ENCODE data around the gene CAND2. TPM values are rescaled to one million over a fixed set of nuclear protein-coding genes. Genes with fewer than 3 reads are reported as not detected.

Gene CAND2
- total and polyA plus RNA-seq, 9 of the 15 experiments (the other 6 are each of a cell fraction or from before 2014, with no cell fraction given) = 0.91 to 14.9 (median 4.3) TPM

DNA sequence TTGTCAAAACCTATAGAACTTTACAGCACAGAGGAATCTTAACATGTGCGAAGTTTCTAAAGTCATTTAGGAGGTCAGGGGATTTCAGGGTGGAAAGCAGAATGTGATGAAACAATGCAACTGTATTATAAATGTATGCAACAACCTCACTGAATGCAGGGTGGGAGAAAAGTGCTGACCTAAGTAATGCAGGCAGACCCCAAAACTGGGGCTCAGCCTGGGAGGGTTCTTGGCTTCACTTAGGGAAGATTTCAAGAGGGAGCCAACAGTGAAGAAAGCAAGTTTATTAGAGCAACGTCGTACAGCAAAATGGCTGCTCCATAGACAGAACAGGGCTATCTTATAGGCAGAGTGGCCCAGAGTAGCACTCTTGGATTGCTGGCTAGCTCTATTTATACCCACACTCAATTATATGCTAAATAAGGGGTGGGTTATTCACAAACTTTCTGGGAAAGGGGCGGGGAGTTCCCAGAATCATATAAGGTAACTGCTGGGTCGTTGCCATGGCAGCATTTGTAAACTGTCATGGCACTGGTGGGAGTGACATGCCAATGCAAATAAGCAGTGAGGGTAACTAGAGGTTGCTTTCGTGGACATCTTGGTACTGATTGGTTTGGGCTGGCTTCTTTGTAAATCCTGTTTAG lies 14.2 kb upstream of the CAND2 start (continued):
- no peak for TF ChIP-seq KAT2B (IDR thresholded peaks at IDR 0.05; ENCODE audit: low read depth, low read length)
- no peak for TF ChIP-seq FIP1L1 (IDR thresholded peaks at IDR 0.05; ENCODE audit: low read depth, low read length, poor library complexity, severe bottlenecking)
- no peak for TF ChIP-seq SREBF2 (CRISPR knock-in tag; IDR thresholded peaks at IDR 0.05)
- TF ChIP-seq, protein P1, sequence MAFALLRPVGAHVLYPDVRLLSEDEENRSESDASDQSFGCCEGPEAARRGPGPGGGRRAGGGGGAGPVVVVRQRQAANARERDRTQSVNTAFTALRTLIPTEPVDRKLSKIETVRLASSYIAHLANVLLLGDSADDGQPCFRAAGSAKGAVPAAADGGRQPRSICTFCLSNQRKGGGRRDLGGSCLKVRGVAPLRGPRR (CRISPR knock-in tag; IDR thresholded peaks at IDR 0.05) = no peak
- no peak for TF ChIP-seq ZNF3 (CRISPR knock-in tag; IDR thresholded peaks at IDR 0.05)
- no peak for TF ChIP-seq PPARD (CRISPR knock-in tag; IDR thresholded peaks at IDR 0.05)
- no peak for TF ChIP-seq CEBPB (tag; IDR thresholded peaks at IDR 0.05)
- no peak for TF ChIP-seq DIDO1 (tag; IDR thresholded peaks at IDR 0.05; ENCODE audit: low read depth)
- no peak for TF ChIP-seq ZBTB1 (CRISPR knock-in tag; IDR thresholded peaks at IDR 0.05; ENCODE audit: borderline replicate concordance, low read depth)
- no peak for TF ChIP-seq ZNF23 (CRISPR knock-in tag; IDR thresholded peaks at IDR 0.05)
- TF ChIP-seq PCBP2 (IDR thresholded peaks at IDR 0.05; ENCODE audit: low read depth, low read length, poor library complexity, severe bottlenecking) = no peak
- no peak for TF ChIP-seq KLF1 (tag; IDR thresholded peaks at IDR 0.05)
- TF ChIP-seq, protein P2, sequence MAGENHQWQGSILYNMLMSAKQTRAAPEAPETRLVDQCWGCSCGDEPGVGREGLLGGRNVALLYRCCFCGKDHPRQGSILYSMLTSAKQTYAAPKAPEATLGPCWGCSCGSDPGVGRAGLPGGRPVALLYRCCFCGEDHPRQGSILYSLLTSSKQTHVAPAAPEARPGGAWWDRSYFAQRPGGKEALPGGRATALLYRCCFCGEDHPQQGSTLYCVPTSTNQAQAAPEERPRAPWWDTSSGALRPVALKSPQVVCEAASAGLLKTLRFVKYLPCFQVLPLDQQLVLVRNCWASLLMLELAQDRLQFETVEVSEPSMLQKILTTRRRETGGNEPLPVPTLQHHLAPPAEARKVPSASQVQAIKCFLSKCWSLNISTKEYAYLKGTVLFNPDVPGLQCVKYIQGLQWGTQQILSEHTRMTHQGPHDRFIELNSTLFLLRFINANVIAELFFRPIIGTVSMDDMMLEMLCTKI (IDR thresholded peaks at IDR 0.05; ENCODE audit: partially characterized antibody) = no peak
- TF ChIP-seq, protein P3, sequence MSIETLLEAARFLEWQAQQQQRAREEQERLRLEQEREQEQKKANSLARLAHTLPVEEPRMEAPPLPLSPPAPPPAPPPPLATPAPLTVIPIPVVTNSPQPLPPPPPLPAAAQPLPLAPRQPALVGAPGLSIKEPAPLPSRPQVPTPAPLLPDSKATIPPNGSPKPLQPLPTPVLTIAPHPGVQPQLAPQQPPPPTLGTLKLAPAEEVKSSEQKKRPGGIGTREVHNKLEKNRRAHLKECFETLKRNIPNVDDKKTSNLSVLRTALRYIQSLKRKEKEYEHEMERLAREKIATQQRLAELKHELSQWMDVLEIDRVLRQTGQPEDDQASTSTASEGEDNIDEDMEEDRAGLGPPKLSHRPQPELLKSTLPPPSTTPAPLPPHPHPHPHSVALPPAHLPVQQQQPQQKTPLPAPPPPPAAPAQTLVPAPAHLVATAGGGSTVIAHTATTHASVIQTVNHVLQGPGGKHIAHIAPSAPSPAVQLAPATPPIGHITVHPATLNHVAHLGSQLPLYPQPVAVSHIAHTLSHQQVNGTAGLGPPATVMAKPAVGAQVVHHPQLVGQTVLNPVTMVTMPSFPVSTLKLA (conservative IDR thresholded peaks at IDR 0.05) = 0 out of 4 replicates have a peak, but pooled peaks of 1 of the 2 experiments have one; percentile 22
- TF ChIP-seq, protein P4, sequence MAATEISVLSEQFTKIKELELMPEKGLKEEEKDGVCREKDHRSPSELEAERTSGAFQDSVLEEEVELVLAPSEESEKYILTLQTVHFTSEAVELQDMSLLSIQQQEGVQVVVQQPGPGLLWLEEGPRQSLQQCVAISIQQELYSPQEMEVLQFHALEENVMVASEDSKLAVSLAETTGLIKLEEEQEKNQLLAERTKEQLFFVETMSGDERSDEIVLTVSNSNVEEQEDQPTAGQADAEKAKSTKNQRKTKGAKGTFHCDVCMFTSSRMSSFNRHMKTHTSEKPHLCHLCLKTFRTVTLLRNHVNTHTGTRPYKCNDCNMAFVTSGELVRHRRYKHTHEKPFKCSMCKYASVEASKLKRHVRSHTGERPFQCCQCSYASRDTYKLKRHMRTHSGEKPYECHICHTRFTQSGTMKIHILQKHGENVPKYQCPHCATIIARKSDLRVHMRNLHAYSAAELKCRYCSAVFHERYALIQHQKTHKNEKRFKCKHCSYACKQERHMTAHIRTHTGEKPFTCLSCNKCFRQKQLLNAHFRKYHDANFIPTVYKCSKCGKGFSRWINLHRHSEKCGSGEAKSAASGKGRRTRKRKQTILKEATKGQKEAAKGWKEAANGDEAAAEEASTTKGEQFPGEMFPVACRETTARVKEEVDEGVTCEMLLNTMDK (IDR thresholded peaks at IDR 0.05; ENCODE audit: borderline replicate concordance, insufficient read depth, low read depth, low read length, poor library complexity, severe bottlenecking) = no peak
- TF ChIP-seq, protein P5, sequence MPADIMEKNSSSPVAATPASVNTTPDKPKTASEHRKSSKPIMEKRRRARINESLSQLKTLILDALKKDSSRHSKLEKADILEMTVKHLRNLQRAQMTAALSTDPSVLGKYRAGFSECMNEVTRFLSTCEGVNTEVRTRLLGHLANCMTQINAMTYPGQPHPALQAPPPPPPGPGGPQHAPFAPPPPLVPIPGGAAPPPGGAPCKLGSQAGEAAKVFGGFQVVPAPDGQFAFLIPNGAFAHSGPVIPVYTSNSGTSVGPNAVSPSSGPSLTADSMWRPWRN (IDR thresholded peaks at IDR 0.05; ENCODE audit: low read depth) = no peak
- TF ChIP-seq ZNF217 (CRISPR knock-in tag; IDR thresholded peaks at IDR 0.05) = no peak
- TF ChIP-seq, protein P6, sequence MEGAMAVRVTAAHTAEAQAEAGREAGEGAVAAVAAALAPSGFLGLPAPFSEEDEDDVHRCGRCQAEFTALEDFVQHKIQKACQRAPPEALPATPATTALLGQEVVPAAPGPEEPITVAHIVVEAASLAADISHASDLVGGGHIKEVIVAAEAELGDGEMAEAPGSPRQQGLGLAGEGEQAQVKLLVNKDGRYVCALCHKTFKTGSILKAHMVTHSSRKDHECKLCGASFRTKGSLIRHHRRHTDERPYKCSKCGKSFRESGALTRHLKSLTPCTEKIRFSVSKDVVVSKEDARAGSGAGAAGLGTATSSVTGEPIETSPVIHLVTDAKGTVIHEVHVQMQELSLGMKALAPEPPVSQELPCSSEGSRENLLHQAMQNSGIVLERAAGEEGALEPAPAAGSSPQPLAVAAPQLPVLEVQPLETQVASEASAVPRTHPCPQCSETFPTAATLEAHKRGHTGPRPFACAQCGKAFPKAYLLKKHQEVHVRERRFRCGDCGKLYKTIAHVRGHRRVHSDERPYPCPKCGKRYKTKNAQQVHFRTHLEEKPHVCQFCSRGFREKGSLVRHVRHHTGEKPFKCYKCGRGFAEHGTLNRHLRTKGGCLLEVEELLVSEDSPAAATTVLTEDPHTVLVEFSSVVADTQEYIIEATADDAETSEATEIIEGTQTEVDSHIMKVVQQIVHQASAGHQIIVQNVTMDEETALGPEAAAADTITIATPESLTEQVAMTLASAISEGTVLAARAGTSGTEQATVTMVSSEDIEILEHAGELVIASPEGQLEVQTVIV (CRISPR knock-in tag; IDR thresholded peaks at IDR 0.05; ENCODE audit: borderline replicate concordance) = no peak
- no peak for TF ChIP-seq SETDB1 (IDR thresholded peaks at IDR 0.05; ENCODE audit: low read length)

Data from K562 (cell line).